HG03025 (cell line): ENCODE results near the gene CENPB.
"Not testable (repeated sequence)": the region's sequence is repeated elsewhere in the genome, so short reads cannot be mapped to it uniquely, and the experiment has no call there.

Experiments used
- ATAC-seq: cut with Tn5 transposase; IDR thresholded peaks from one replicate; pipeline ENCODE4 v1.9.1; 2021; ENCODE audit warnings: mild to moderate bottlenecking, moderate library complexity; ENCODE audit not compliant: unreplicated experiment, low FRiP score

CENPB gene

GRCh38 chr20:3794701-3795420 is 8.3 kb upstream of the CENPB start:
- ATAC-seq: no peak

GRCh38 chr20:3794168-3794567 is 7.6 kb upstream of the CENPB start:
- not testable (repeated sequence) for ATAC-seq

GRCh38 chr20:3789201-3789600 is 2.7 kb upstream of the CENPB start:
- ATAC-seq: not testable (repeated sequence)

- no peak for ATAC-seq
These were observed 2.2 kb upstream of the CENPB start for GRCh38 chr20:3788685-3789155.

- ATAC-seq: no peak
These were observed 929 bp upstream of the CENPB start for GRCh38 chr20:3787324-3788014.

GRCh38 chr20:3786126-3786484 is 435 bp downstream of the CENPB start:
- ATAC-seq: peak; percentile 18

GRCh38 chr20:3785240-3786125 is 1.1 kb downstream of the CENPB start:
- ATAC-seq: no peak

GRCh38 chr20:3784863-3785239 is 1.7 kb downstream of the CENPB start:
- no peak for ATAC-seq

- no peak for ATAC-seq
These were observed 2.2 kb downstream of the CENPB start for GRCh38 chr20:3784216-3784853.

- no peak for ATAC-seq
These were observed 2.9 kb downstream of the CENPB start for GRCh38 chr20:3783511-3784195.

GRCh38 chr20:3783068-3783489 is 3.5 kb downstream of the CENPB start:
- no peak for ATAC-seq

GRCh38 chr20:3782597-3782996 is 3.9 kb downstream of the CENPB start:
- ATAC-seq: no peak

- peak; percentile 55 for ATAC-seq
These were observed 5.2 kb downstream of the CENPB start, which contains the start of gene SPEF1 for GRCh38 chr20:3781153-3781910. Gene SPEF1, minus strand, starts transcription at chr20:3781448. Its CDS starts 161 bp downstream, at chr20:3781287.

- ATAC-seq: no peak
These were observed 7.6 kb downstream of the CENPB start for GRCh38 chr20:3778976-3779375.

- ATAC-seq: no peak
These were observed 8.6 kb downstream of the CENPB start for GRCh38 chr20:3777716-3778629.

GRCh38 chr20:3777381-3777715 is 9.2 kb downstream of the CENPB start:
- no peak for ATAC-seq

- ATAC-seq: no peak
These were observed 11.0 kb downstream of the CENPB start for GRCh38 chr20:3775457-3776108.

- ATAC-seq: no peak
These were observed 14.9 kb downstream of the CENPB start for GRCh38 chr20:3771552-3772058.
